Activated CD8-positive, alpha-beta memory T cell treated with anti-CD3 and anti-CD28 coated beads, Interleukin-2, amount 50 U/mL, for 1 hour (primary cell): ENCODE results near the gene GFOD1.

ENCODE experiments used
- DNase-seq: peaks from one replicate; pipeline ENCODE4 v3.0.0-alpha.2; 2020; ENCODE audit errors: extremely low read depth

GFOD1 gene

DNA sequence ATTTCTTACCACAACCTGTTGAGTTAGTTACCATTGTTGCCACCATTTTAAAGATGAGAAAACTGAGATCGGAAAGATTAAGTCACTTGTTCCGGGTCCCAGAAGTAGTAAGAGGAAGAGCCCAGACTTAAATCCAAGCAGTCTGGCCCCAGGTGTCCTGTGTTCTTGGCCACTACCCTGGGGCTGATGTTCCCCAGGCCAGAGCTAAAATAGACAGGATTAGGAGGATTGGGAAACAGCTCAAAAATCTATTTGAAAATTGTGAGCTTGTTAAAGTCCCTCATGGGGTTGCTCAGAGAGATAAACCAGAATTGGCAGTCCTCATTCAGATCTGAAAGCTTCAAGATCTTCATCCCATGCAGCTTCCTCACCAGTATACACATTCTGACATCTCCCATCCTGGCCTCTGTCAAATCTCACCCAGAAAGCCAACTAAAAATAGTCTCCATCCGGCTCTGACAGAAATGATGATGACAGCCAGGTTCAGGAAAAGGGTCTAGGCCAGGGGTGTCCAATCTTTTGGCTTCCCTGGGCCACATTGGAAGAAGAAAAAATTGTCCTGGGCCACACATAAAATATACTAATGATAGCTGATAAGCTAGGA lies 62.0 kb downstream of the GFOD1 start:
- DNase-seq: no peak

DNA sequence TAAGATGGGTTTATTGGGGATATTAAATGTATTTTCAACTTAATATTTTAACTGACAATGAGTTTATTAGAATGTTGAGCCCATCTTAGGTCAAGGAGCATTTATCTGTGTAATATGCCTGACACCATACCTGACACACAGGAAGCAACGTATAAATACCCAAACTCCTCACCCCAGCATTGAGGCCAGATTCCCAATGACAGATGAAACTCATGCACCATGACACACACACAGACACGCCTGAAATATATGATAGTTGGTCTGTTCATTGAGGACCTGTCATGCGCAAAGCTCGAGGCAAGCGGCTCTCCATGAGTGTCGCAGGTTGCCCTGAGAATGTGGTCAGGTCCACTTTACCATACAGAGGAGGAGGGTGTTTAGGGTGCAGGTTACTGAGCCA lies 64.1 kb downstream of the GFOD1 start:
- no peak for DNase-seq

DNA sequence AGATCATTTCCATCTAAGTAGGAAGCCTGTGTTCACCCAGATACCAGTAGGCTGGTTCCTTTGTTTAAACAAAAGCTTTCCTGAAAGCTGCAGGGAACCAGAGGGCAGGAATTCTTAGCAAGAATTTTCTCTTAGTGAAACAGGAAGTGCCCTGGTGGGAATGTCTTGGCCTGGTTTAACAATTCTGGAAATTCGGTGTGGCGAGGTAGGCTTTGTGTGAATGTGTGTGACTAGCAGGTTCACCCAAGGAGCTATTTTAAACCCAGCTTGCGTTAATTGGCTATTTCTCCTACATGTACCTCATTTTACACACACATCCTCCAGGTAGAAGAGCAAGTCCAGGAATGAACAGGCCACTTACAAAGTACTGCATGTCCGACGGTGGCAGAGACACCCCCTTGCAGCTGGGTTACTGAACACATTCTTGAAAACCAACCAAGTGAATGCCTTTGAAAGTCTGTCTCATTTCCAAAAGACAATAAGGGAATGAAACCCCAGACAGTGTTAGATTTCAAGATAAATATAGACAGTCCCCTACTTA lies 64.6 kb downstream of the GFOD1 start:
- DNase-seq: no peak

DNA sequence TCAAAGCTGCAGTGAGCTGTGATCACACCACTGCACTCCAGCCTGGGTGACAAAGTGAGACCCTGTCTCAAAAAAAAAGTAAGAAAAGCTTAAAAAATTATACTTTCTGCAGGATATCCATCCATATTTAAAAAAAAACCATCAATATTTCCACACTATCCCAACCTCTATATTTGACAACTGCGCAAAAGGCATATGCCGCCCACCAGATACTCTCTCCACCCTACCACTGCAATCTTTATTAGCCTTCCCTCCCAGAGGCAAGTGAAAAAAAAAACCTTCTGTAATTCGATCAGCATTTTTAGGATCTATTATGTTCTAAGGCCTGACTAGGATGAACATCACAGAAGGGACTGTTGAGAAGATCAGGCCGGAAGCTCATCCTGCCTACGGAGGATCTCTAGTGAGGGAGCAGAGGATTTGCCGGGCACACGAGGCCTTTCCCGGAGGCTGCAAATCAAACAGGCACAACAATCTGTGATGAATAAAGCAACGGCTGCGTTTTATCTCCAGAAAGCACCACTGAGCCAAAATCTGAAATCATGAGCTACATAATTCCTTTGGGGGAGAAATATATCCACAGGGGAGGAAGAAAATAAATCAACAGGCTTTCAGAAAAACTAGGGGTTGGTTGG lies 65.9 kb downstream of the GFOD1 start:
- DNase-seq: no peak

DNA sequence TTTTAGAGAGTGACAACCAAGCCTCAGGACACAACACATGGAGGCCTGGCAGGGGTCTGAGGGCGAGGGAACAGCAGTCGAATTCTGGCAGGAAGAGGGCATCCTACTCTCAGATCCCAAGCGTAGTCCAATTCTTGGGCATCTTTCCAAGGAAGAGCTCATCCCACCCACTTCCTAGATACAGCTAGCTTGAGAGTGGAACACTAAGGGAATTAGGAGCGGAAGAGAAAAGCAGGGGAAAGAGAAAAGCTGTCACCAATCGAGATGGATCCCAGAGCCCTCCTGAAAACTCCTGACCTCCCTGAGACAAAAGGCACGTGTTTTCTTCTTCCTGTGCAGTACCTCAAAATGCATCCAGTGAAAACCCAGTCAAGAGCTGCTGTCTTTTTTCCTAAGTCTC lies 67.1 kb downstream of the GFOD1 start:
- DNase-seq: no peak

DNA sequence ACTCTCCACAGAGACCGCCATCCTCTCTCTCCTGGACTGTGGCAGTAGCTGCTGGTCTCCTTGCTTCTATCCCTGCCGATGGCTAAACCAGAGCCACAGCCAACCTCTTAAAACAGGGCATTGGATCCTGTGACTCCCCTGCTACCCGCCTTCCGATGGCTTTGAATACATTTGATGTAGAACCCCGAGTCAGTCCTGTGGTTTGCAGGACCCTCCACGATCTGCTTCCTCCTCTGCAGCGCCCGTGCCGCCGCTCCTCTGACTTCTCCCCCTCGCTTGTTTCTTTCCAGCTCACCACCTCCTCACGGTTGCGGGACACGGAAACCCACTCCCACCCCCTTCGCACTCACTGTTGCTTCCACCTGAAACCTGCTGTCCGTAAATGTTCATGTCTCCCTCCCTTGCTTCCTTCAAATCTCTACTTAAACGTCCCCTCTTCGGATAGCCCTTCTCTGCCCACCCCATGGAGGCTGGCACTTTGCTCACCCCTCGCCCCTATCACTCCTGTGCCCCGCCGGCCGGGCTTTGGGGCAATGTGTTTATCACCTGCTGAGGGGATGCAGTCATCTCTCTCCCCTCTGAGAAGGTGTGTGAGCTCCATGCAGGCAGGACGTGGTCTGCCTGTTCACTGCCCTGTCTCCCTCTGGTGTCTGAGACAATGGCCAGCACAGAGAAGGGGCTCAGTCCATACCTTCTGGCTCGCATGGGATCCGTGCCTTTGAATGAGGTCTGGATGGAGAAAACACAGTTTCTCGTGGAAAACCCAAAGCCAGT lies 67.8 kb downstream of the GFOD1 start:
- no peak for DNase-seq

DNA sequence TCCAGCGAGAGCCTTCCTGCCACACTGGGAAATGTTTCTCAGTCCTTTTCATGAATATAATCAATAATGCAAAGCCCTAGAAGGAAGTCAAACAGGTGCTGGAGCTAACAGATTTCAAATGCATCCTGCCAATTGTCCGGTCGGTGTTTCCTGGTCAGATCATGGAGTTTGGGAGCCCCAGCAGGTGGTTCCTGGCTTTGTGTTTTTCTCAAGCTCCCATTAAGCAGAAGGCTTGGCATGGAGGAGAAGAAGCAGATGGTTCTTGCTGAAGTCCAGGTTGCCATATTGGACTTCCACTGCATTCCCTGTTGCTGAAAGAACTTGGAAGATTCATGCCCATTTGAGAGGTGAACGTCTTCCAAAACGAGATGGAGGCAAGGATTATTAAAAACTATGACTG lies 68.6 kb downstream of the GFOD1 start:
- DNase-seq: no peak

DNA sequence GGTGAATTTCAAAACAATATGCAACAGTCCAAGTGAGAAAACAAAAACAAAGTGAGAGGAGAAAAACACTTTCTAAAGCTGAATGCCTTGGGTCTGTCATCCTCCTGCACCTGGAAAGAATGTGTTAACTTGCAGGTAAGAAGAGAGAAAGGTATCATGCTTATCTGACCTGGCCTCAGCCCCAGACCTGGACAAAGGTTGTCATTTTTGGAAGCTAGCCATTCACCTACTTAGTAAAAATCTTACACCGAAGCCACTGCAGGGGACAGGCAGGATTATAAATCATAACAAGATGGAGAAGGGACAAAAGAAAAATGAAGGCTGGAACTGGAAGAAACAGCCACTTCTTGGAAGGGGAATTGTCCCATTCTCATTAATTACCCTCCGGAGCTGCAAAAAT lies 69.4 kb downstream of the GFOD1 start:
- DNase-seq: no peak

DNA sequence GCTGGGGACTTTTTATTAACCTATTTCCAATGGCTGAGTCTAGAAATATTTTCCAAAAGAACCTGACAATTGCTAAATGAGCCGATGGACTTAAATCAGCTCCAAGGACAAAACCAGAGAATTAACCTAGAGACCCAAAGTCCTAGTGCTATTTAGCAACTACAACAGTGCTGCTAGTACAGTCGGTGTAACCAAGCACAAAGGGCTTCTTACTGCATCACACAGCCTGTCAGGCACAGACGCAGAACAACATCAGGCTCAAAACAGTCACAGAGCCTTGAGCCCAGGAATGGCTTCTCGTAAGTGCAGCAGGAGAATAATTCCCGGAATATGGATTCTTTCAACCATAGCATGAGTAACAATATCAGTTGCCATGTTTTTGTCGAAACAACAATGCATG lies 70.0 kb downstream of the GFOD1 start:
- DNase-seq: no peak

DNA sequence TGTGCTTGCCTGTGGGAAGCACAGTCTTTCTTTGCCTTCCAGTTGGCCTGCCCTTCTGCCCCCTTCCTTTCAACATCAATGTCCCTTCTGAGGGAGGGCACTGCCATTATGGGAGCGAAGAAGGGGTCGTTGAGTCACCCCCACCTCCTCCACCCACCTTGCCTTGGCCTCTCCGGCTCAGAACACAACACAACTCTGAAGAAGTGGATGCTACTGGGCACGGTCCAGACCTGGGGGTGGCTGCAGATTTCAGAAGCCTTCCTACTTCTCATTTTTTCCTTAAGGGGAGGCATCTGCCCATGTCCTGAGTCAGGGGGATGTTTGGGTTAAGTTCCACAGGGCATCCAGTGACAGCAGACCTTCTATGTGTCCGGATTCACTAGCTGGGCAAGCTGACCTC lies 72.1 kb downstream of the GFOD1 start:
- no peak for DNase-seq

DNA sequence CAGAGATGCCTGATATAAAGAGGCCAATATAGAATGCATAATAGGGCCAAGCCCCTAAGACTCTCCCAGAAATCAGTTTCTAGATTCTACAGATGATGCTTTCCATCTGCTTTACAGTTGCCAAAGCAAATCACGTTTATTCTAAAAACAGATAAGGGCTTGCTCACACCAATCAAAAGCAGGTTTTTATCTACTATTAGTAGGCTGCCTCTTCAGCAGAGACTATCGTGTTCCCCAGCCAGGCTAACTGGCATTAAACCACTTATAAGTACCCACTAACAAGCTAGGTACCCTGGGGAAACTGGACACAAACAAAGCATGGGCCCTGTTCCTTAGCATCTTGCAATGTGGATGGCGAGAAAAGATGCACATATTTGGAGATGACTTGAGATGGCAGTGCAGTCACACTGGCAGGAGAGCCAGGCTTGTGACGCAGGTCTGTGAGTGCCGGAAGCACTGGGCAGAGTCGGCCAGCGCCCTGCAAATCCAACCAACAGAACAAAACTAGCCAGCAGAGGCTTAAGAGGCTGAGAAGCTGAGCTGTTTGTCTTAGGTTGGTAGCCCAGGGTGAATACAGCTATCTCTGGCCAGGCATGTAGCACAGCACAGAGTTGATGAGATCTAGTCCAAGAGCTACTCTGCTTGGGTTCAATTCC lies 73.4 kb downstream of the GFOD1 start:
- no peak for DNase-seq

DNA sequence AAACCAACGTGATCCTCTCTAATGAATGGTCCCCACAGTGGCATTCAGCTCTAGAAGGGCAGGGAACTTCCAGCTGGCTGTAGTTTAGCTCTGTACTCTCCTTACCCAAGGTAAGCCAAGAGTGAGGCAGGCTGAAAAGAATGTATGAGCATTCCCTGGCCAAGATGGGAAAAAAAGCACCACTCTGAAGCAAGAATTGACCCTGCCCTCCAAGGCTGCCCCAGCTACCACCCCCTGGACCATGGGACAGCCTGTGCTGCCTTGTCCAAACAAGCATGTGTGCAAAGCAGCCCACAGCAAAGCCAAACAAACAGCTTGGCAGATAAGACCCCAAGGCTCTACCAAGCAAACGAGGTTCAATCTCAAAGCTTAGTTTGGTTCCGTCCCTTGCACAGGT lies 73.9 kb downstream of the GFOD1 start:
- DNase-seq: no peak

DNA sequence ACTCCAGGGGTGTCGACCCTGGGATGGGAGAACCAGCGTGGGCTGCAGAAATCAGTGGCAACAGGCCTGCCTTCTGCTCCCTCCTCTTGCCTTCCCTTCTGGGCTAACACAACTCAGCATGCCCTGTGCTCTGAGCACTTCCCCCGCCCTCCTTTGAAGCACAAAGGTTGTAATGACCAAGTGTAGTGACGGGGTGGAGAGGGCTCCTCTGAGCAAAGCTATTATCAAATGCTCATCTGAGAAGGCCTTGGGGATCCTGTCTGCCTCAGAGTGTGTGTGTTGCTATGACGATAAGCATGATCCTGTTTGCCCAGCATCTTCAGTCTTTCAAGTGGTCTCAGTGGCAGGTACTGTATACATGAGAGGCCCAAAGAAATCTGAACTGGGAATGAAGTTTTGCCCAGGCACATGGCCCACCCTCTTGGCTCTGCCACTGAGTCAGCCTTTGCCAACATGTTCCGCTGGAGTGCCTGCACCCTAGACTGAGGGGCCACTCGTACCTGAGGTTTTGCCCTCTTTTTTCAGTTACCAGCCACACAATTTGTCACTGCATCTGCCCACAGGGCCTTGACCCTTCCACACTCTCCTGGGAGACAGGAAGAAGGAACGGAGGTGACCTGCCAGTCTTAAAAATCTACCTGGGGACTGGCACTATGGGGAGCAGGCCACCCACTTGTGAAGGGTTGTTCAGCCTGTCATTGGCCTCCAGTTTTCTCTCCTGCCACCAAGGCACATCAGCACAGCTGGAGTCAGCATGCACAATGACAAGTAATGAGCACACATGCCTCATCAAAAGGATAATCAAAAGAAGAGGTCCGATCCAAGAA lies 74.5 kb downstream of the GFOD1 start:
- no peak for DNase-seq

DNA sequence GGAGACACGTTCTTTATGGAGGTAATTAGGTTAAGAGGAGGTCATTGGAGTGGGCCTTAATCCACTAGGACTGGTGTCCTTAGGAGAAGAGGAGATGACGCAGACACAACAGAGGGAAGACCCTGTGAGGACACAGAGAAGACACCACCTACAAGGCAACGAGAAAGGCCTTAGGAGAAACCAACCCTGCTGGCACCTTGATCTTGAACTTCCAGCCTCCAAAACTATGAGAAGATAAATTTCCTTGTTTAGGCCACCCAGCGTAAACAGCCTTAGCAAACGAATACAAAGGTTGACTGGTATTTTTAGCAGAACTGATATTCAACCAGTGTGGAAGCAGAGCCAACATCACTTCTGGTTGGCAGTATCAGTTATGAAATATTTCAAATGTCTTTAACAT lies 75.2 kb downstream of the GFOD1 start:
- DNase-seq: no peak

DNA sequence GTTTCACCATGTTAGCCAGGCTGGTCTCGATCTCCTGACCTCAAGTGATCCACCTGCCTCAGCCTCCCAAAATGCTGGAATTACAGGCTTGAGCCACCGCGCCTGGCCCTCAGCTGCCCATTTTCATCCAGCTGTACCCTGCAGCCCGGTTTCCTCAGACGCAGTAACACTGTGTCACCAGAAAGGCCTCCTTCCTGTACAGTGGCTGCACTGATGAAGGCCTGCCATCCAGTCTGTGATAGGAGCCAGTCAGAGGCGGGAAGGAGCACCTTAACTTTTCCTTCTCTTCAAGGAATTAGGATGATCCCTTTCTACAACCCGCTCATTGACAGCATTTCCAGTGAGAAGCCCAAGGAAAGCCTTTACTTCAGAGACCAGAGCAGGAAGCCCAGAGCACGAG lies 75.9 kb downstream of the GFOD1 start:
- no peak for DNase-seq

DNA sequence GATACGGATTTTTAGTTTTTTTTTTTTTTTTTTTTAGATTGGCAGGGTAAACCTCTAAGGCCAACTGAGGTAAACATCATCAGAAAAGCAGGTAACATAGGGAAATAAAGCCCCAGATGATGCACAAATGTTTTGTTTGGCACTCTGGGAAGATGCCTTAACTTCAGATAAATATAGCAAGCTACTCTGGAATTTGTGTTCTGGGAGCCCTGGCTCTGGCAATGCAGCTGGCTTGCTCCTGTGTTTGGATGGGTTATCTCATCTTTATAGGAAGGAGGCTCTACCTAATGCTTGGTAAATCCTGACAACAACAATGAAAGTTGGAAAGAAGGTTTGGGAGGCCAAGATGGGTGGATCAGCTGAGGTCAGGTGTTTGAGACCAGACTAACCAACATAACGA lies 77.4 kb downstream of the GFOD1 start:
- DNase-seq: no peak

DNA sequence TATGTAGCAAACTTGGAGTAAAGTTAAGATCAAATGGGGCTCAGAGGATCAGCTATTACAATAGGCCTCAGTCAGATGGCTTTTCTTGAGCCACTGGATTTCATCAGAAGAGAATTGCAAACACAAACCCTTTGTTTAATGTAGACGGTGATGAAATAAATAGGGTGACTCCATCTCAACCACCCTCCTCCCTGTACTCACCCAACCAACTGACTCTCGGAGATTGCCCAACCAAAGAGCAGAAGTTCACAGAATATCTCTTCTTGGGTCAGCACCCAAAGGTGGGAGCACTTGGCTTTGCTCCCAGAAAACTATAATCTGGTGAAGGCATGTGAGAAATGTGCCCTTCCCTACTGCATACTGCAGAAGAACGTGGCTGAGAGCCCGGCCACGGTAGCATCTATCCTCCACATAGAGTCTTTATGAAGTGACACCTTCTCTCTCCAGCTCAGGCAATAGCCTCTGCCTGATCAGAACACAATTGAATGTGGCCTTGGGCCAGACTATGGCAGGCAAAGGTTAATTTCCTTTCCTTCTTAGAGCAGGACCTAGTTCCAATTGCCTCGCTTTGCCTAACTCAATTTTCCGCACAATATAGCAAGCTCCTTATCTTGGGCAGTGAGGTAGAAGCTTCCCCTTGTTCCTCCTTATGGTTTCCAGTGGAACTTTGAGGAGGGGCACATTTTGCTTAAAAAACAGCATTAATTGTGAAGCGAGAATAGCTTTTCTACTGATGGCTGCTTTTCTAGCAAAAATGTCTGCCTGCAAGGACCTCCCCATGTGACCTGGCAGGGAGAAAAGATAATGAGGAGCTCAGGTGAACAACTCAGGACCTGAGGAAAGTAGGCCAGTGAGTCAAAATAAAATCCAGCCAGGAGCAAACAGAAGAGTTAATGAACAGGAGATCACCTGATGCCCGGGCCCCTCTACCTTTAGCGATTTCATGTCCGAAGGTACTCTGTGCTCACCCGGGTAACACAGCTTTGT lies 79.4 kb downstream of the GFOD1 start:
- DNase-seq: no peak

DNA sequence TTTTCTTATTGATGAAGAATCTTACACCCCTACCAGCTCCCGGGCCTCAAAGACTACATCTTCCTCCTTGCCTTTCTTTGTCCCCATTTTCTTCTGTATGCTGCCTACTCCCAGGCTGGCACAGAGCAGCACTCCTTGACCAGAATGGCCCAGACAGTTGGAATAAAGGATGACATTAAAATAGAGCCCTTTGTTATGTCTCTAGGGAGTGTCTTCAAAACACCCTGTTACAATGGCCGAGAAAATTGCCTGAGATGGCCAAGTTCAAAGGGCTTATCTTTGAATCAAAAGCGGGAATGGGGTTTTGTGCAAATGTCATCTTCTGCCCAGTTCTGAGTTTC lies 80.1 kb downstream of the GFOD1 start:
- no peak for DNase-seq

DNA sequence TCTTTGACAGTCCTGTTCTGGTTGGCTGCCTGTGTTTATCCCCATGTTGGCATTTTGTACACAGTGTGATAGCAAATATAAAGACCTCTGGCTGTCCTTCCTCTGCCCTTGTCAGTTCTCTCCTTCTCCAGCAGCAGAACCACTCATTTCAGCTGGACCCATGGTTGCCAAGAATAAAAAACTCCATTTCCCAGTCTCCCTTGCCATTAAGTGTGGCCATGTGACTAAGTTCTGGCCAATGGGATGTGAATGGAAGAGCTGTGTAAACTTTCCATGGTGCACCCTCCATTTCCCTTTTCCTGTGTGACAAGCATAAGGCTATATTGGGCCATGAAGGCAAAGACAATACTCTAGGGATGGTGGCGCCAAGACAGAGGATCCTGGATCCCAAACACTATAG lies 80.6 kb downstream of the GFOD1 start:
- DNase-seq: no peak

DNA sequence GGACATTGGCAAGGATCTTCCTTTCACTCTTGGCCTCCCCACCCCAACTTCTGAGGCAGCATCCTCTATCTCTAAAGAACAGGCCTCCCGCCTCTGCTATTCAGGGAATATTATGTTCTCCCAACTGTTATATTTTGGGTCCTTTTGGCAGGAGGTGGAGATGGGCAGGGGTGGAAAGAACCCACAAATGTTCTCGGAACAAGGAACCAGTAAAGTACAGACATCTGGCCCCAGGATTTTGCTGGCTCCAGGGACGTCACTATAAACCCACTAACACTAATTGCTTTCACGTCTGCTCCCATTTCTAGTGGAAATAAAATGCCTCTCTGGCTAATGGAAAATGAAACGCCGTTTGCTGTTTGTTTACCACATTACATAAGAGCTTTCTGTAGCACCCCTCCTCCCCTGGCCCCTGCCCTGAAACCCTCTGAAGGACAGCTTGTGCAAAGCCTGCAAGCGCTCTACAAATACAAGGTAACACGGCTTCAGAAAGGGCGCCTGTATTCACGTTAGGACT lies 81.4 kb downstream of the GFOD1 start:
- no peak for DNase-seq
